GDM1 (cell line): ENCODE results near the gene UBE2R2.
"Not testable (repeated sequence)": the region's sequence is repeated elsewhere in the genome, so short reads cannot be mapped to it uniquely, and the experiment has no call there.

Experiments used
- DNase-seq: peaks from one replicate; lab custom pipeline; 2025; lab: John Stamatoyannopoulos, UW

UBE2R2 gene

GRCh38 chr9:33816327-33817252 is at the start of gene UBE2R2:
UBE2R2 (plus strand) TSS chr9:33817160; CDS start chr9:33817758, 598 bp downstream.
- peak; percentile 97 for DNase-seq

- not testable (repeated sequence) for DNase-seq
These were observed 46.6 kb upstream of the UBE2R2 start for GRCh38 chr9:33770156-33770880.

GRCh38 chr9:33773135-33773534 is 43.8 kb upstream of the UBE2R2 start:
- DNase-seq: not testable (repeated sequence)

- not testable (repeated sequence) for DNase-seq
These were observed 42.8 kb upstream of the UBE2R2 start for GRCh38 chr9:33774074-33774659.

- DNase-seq: no peak
These were observed 40.4 kb upstream of the UBE2R2 start for GRCh38 chr9:33776578-33776977.

- DNase-seq: peak; percentile 22
These were observed 38.1 kb upstream of the UBE2R2 start for GRCh38 chr9:33778700-33779351.

GRCh38 chr9:33780276-33780675 is 36.7 kb upstream of the UBE2R2 start:
- no peak for DNase-seq

- no peak for DNase-seq
These were observed 35.2 kb upstream of the UBE2R2 start for GRCh38 chr9:33781736-33782135.

- no peak for DNase-seq
These were observed 34.4 kb upstream of the UBE2R2 start for GRCh38 chr9:33782395-33783152.

GRCh38 chr9:33785914-33786313 is 31.0 kb upstream of the UBE2R2 start:
- no peak for DNase-seq

- no peak for DNase-seq
These were observed 30.3 kb upstream of the UBE2R2 start for GRCh38 chr9:33786681-33787080.

GRCh38 chr9:33787839-33788238 is 29.1 kb upstream of the UBE2R2 start:
- no peak for DNase-seq

GRCh38 chr9:33789429-33789828 is 27.5 kb upstream of the UBE2R2 start:
- DNase-seq: not testable (repeated sequence)

- no peak for DNase-seq
These were observed 25.8 kb upstream of the UBE2R2 start for GRCh38 chr9:33791117-33791516.

- not testable (repeated sequence) for DNase-seq
These were observed 23.5 kb upstream of the UBE2R2 start for GRCh38 chr9:33793496-33793895.

GRCh38 chr9:33794560-33794959 is 22.4 kb upstream of the UBE2R2 start:
- DNase-seq: no peak

- no peak for DNase-seq
These were observed 21.7 kb upstream of the UBE2R2 start, which contains the start of gene PRSS3 for GRCh38 chr9:33795281-33795680. PRSS3 (plus strand) TSS chr9:33795561; CDS start chr9:33795574, 13 bp downstream.

GRCh38 chr9:33795819-33796218 is 21.1 kb upstream of the UBE2R2 start:
- DNase-seq: no peak

GRCh38 chr9:33796679-33797078 is 20.3 kb upstream of the UBE2R2 start:
- not testable (repeated sequence) for DNase-seq

- DNase-seq: no peak
These were observed 19.1 kb upstream of the UBE2R2 start for GRCh38 chr9:33797837-33798236.

GRCh38 chr9:33798545-33798944 is 18.4 kb upstream of the UBE2R2 start:
- no peak for DNase-seq
